IMR-90 (cell line): ENCODE data around the gene CARM1. TPM values are rescaled to one million over a fixed set of nuclear protein-coding genes. Genes with fewer than 3 reads are reported as not detected.

Source experiments
- ATAC-seq: fragments of 200-7000 bp; cut with Tn5 transposase; 2 replicates; pipeline ENCODE4 v1.9.1; 2020; ENCODE audit warnings: low read depth, mild to moderate bottlenecking, moderate library complexity
- BruUV-seq: library from RNA; stranded (reverse); fragments of 400-500 nt; replicated peaks from 2 replicates; lab custom pipeline; 2021; lab: Mats Ljungman, UMichigan
- CTCF ChIA-PET: fragments of 300-600 bp; formaldehyde crosslinking; extraction: SDS; loops from one replicate; lab custom pipeline; 2021; ENCODE audit warnings: antibody characterized with exemption; lab: Yijun Ruan, JAX
- POLR2A ChIA-PET: fragments of 300-600 bp; sonication (Branson Sonifier 250); formaldehyde crosslinking; loops from one replicate; lab custom pipeline; 2022; ENCODE audit warnings: antibody characterized with exemption; ENCODE audit not compliant: unreplicated experiment; lab: Charles Lee
- DNase-seq: peaks from one replicate; pipeline ENCODE4 v3.0.0; 2013
- H2AFZ ChIP-seq: replicated peaks from 2 replicates; pipeline ENCODE3; 2013; ENCODE audit warnings: low read length, mild to moderate bottlenecking; ENCODE audit not compliant: poor library complexity
- H2AK5ac ChIP-seq: 2 replicates; pipeline ENCODE4 v1.6.1; 2013; ENCODE audit warnings: low read depth, low read length, inconsistent platforms
- H2AK9ac ChIP-seq: replicated peaks from 2 replicates; pipeline ENCODE3; 2013; ENCODE audit warnings: mild to moderate bottlenecking, low read depth, low read length, moderate library complexity; ENCODE audit not compliant: poor library complexity
- H2BK120ac ChIP-seq: 2 replicates; pipeline ENCODE4 v1.6.1; 2013; ENCODE audit warnings: low read depth, low read length, inconsistent platforms
- H2BK15ac ChIP-seq: 3 replicates; pipeline ENCODE4 v1.6.1; 2013; ENCODE audit warnings: low read depth, low read length, inconsistent platforms
- H2BK20ac ChIP-seq: 2 replicates; pipeline ENCODE4 v1.6.1; 2013; ENCODE audit warnings: low read depth, mild to moderate bottlenecking, inconsistent platforms, low read length, moderate library complexity
- H2BK5ac ChIP-seq: 2 replicates; pipeline ENCODE4 v1.6.1; 2013; ENCODE audit warnings: mild to moderate bottlenecking, low read depth, low read length, inconsistent platforms; ENCODE audit not compliant: poor library complexity, severe bottlenecking
- H3K14ac ChIP-seq: replicated peaks from 2 replicates; pipeline ENCODE4 v1.6.1; 2013; ENCODE audit warnings: low read depth, low read length, inconsistent platforms
- H3K18ac ChIP-seq: 2 replicates; pipeline ENCODE4 v1.6.1; 2013; ENCODE audit warnings: low read depth, low read length, control low read depth
- H3K23ac ChIP-seq: 2 replicates; pipeline ENCODE4 v1.6.1; 2013; ENCODE audit warnings: low read depth, low read length, inconsistent platforms
- H3K27ac ChIP-seq: 2 replicates; pipeline ENCODE4 v1.5.1; 2013; ENCODE audit warnings: mild to moderate bottlenecking, control low read depth, low read length; ENCODE audit not compliant: insufficient read depth
- H3K27me3 ChIP-seq: 2 replicates; pipeline ENCODE4 v1.6.1; 2013; ENCODE audit warnings: low read length; ENCODE audit not compliant: control insufficient read depth, insufficient read depth
- H3K36me3 ChIP-seq: 2 replicates; pipeline ENCODE4 v1.6.1; 2013; ENCODE audit warnings: low read length, mixed read lengths; ENCODE audit not compliant: control insufficient read depth, insufficient read depth
- H3K4ac ChIP-seq: 2 replicates; pipeline ENCODE4 v1.6.1; 2013; ENCODE audit warnings: low read depth, low read length, inconsistent platforms
- H3K4me1 ChIP-seq: 2 replicates; pipeline ENCODE4 v1.6.1; 2013; ENCODE audit warnings: low read length, mixed read lengths; ENCODE audit not compliant: control insufficient read depth, insufficient read depth
- H3K4me2 ChIP-seq: 2 replicates; pipeline ENCODE4 v1.6.1; 2013; ENCODE audit warnings: low read depth, mild to moderate bottlenecking, control low read depth, low read length, moderate library complexity
- H3K4me3 ChIP-seq: 2 replicates; pipeline ENCODE4 v1.5.1; 2013; ENCODE audit warnings: low read depth, mild to moderate bottlenecking, control low read depth, low read length, moderate library complexity; ENCODE audit not compliant: insufficient read depth
- H3K56ac ChIP-seq: 2 replicates; pipeline ENCODE4 v1.6.1; 2013; ENCODE audit warnings: low read length, inconsistent platforms; ENCODE audit not compliant: insufficient read depth; ENCODE audit errors: extremely low read depth
- H3K79me1 ChIP-seq, 2 experiments: 2 replicates each; pipeline ENCODE4 v1.6.1; 2013; ENCODE audit warnings: low read length in 2 of 2, inconsistent platforms in 1 of 2, low read depth in 1 of 2
- H3K9ac ChIP-seq: 2 replicates; pipeline ENCODE4 v1.6.1; 2013; ENCODE audit warnings: low read depth, low read length, control low read depth
- H3K9me1 ChIP-seq: 2 replicates; pipeline ENCODE4 v1.6.1; 2013; ENCODE audit warnings: low read length, inconsistent platforms; ENCODE audit not compliant: insufficient read depth
- H3K9me3 ChIP-seq: 2 replicates; pipeline ENCODE4 v1.6.1; 2013; ENCODE audit warnings: low read length; ENCODE audit not compliant: control insufficient read depth, insufficient read depth
- H4K20me1 ChIP-seq: 2 replicates; pipeline ENCODE4 v1.6.1; 2013; ENCODE audit warnings: low read length, inconsistent platforms; ENCODE audit not compliant: insufficient read depth
- H4K5ac ChIP-seq: 2 replicates; pipeline ENCODE4 v1.6.1; 2013; ENCODE audit warnings: mild to moderate bottlenecking, low read depth, low read length, control low read depth
- H4K8ac ChIP-seq, 2 experiments: 2 replicates each; pipeline ENCODE4 v1.6.1; 2013; ENCODE audit warnings: low read depth in 2 of 2, low read length in 2 of 2, control low read depth in 1 of 2, inconsistent platforms in 1 of 2
- H4K91ac ChIP-seq: 2 replicates; pipeline ENCODE4 v1.6.1; 2013; ENCODE audit warnings: low read depth, low read length, inconsistent platforms; ENCODE audit not compliant: insufficient read depth
- BHLHE40 ChIP-seq: fragments of 150-350 bp; IDR thresholded peaks from 2 replicates; pipeline ENCODE4 v1.6.1; 2016; ENCODE audit warnings: mild to moderate bottlenecking, low read depth, low read length
- CHD1 ChIP-seq: IDR thresholded peaks from 2 replicates; pipeline ENCODE4 v1.6.1; 2012; ENCODE audit warnings: low read depth, low read length, improper control_type of control experiment
- MAZ ChIP-seq: IDR thresholded peaks from 2 replicates; pipeline ENCODE4 v1.6.1; 2012; ENCODE audit warnings: low read depth, mild to moderate bottlenecking, low read length, improper control_type of control experiment, moderate library complexity, borderline replicate concordance
- MXI1 ChIP-seq: IDR thresholded peaks from 2 replicates; pipeline ENCODE4 v1.6.1; 2012; ENCODE audit warnings: low read depth, mild to moderate bottlenecking, low read length, moderate library complexity, borderline replicate concordance
- POLR2A ChIP-seq: IDR thresholded peaks from 2 replicates; pipeline ENCODE4 v1.6.1; 2012; ENCODE audit warnings: mild to moderate bottlenecking, low read depth, low read length
- RAD21 ChIP-seq: IDR thresholded peaks from 2 replicates; pipeline ENCODE4 v1.6.1; 2012; ENCODE audit warnings: low read length, improper control_type of control experiment
- RFX5 ChIP-seq: IDR thresholded peaks from 2 replicates; pipeline ENCODE4 v1.8.0; 2012; ENCODE audit warnings: low read depth, mild to moderate bottlenecking, low read length, moderate library complexity
- SMC3 ChIP-seq: fragments of 150-350 bp; IDR thresholded peaks from 2 replicates; pipeline ENCODE4 v1.6.1; 2016; ENCODE audit warnings: low read depth, mild to moderate bottlenecking, antibody characterized with exemption, low read length, moderate library complexity
- WGBS, 2 experiments: methylation state at CpG; one replicate each; pipeline versions ENCODE4 v1.1.5 to v1.1.7; 2013; ENCODE audit warnings: missing lambda C conversion rate in 2 of 2; ENCODE audit not compliant: insufficient read length in 1 of 2; ENCODE audit errors: extremely low coverage in 2 of 2; 5-methylcytosine and 5-hydroxymethylcytosine counted together
- dilution Hi-C: fragments of 300-500 bp; cut with HindIII; formaldehyde crosslinking; loops from one replicate; pipeline ENCODE4 v1.14.3; 2018; ENCODE audit warnings: low sequenced_read_pairs; ENCODE audit not compliant: unreplicated experiment
- in situ Hi-C: fragments of 300-500 bp; cut with MboI; formaldehyde crosslinking; loops from 3 replicates; pipeline ENCODE4 v1.14.3; 2019; ENCODE audit warnings: low sequenced_read_pairs, inconsistent platforms, mixed read lengths
- intact Hi-C: fragments of 100-400 bp; cut with micrococcal nuclease; formaldehyde crosslinking; loops from 2 replicates; pipeline ENCODE4 v1.10.0; 2022
- polyA plus RNA-seq, 3 experiments: library from polyadenylated mRNA; depleted of rRNA; stranded (reverse); fragments of >200 nt; gene quantifications; 2 replicates each; pipeline ENCODE4 v1.2.3, GENCODE V29; 2012; ENCODE audit warnings: low replicate concordance in 1 of 3
- total RNA-seq: library from RNA; depleted of rRNA; stranded (reverse); fragments of >200 nt; gene quantifications from 2 replicates; pipeline ENCODE4 v1.2.3, GENCODE V29; 2012
- TF ChIP-seq, protein P1 (sequence below): fragments of 150-350 bp; IDR thresholded peaks from 2 replicates; pipeline ENCODE4 v1.6.1; 2017; ENCODE audit warnings: mild to moderate bottlenecking, antibody characterized with exemption, low read length, low read depth
- TF ChIP-seq, protein P2 (sequence below): conservative IDR thresholded peaks from 2 replicates; pipeline ENCODE4 v1.5.1; 2012; ENCODE audit warnings: mild to moderate bottlenecking, low read depth, low read length, improper control_type of control experiment

Gene CARM1
- total and polyA plus RNA-seq, 2 of the 4 experiments (the other 2 are of a cell fraction) = 20.3 to 67.1 TPM

DNA sequence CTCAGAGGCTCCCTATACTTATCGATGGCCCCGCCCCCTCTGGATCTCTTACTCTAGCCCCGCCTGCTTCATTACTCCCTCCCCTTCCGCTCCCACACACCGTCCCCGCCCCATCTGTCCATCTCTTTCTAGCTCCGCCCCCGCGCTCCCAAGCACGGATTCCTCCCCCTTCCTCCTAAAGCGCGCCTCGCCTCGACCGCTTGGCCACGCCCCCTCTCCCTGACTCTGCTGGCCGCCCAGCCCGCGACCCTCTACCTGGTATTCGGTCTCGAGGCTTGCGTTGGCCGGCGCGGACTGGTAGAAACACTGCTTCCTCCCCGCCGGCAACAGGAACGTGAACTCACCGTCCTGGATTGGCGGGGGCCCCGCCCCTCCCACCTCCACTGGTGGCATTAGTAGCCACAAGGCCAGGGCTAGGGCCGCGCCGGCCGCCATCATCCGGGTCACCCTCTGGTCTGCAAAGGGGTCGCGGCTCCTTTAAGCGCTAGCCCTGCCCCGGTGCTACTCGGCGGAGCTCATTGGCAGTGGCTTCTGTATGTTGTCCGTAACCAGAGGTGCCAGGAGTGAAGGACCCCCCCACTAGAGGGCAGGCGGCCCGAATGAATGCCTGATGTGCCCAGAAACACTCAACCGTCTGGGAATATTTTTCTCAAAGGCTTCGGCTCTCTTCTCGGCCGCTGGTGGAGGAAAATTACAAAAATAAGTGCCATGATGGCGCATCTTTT lies 35.4 kb upstream of the CARM1 start, which contains the start of gene TMED1:
Gene TMED1, minus strand, starts transcription at position 459 of the 725 bp plus-strand sequence. Its CDS starts 21 bp downstream, at position 438.
- Histone ChIP-seq H3K14ac (peak within 1 kb of the TSS; percentile 88), H3K18ac (peak within 1 kb of the TSS; percentile 87), H3K9me3 (peaks cover 5% of the 10 kb centered on the region), H3K9me1 (peaks cover 7% of the 10 kb centered on the region; the same call in 1 of the 2 replicates), H2AK5ac (peak within 1 kb of the TSS; percentile 97), H2BK5ac (peak within 1 kb of the TSS; percentile 97), H3K36me3 (peaks cover 27% of the 10 kb centered on the region), H2BK15ac (peak within 1 kb of the TSS; percentile 84; the same call in 2 of the 3 replicates), H3K9ac (peak within 1 kb of the TSS; percentile 86), H3K23ac (peak within 1 kb of the TSS; percentile 63), H3K79me1 (peaks cover 11 to 17% of the 10 kb centered on the region in 2 experiments; a peak in 3 of 4 replicates), H3K4ac (peak within 1 kb of the TSS; percentile 81), H4K8ac (peak within 1 kb of the TSS; percentile 99 to 100), H3K56ac (peak within 1 kb of the TSS; percentile 96), H3K4me2 (peak within 1 kb of the TSS; percentile 75), H4K5ac (peak within 1 kb of the TSS; percentile 96), H4K91ac (peak within 1 kb of the TSS; percentile 91), H3K4me1 (peaks cover 9% of the 10 kb centered on the region), H2AK9ac (peak within 1 kb of the TSS; percentile 97), H3K27me3 (no peaks in the 10 kb centered on the region), H2BK20ac (0 out of 2 replicates have a peak within 1 kb of the TSS, but pooled peaks have one; percentile 18), H3K4me3 (peak within 1 kb of the TSS; percentile 64), H2BK120ac (peak within 1 kb of the TSS; percentile 78), H3K27ac (peak within 1 kb of the TSS; percentile 96), H2AFZ (peak within 1 kb of the TSS; percentile 98), H4K20me1 (no peaks in the 10 kb centered on the region; the same call in 1 of the 2 replicates)
- ChIA-PET CTCF (interaction anchor here (0.7 to 1.7 kb wide), 5 partner anchors 23 to 119 kb away, joined by 3 to 7 read pairs (median 6); partner anchors contain the start of gene DNM2), POLR2A (interaction anchor here (0.5 to 1.0 kb wide), 6 partner anchors 17 to 30 kb away, joined by 3 to 14 read pairs (median 6); no protein-coding TSS in a partner anchor)
- no TSS peak for BruUV-seq
- ATAC-seq (peak; percentile 93), DNase-seq (peak; percentile 98)
- dilution Hi-C loops = no loop called here
- TF ChIP-seq CHD1 (no peak), RFX5 (no peak), BHLHE40 (no peak), MAZ (peak; percentile 76; the same call in 1 of the 2 replicates), POLR2A (peak; percentile 74), RAD21 (peak; percentile 29; the same call in 1 of the 2 replicates), MXI1 (0 out of 2 replicates have a peak, but pooled peaks have one; percentile 14), SMC3 (peak; percentile 24; the same call in 1 of the 2 replicates)
- TF ChIP-seq, protein P1, sequence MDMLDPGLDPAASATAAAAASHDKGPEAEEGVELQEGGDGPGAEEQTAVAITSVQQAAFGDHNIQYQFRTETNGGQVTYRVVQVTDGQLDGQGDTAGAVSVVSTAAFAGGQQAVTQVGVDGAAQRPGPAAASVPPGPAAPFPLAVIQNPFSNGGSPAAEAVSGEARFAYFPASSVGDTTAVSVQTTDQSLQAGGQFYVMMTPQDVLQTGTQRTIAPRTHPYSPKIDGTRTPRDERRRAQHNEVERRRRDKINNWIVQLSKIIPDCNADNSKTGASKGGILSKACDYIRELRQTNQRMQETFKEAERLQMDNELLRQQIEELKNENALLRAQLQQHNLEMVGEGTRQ = no peak
- TF ChIP-seq, protein P2, sequence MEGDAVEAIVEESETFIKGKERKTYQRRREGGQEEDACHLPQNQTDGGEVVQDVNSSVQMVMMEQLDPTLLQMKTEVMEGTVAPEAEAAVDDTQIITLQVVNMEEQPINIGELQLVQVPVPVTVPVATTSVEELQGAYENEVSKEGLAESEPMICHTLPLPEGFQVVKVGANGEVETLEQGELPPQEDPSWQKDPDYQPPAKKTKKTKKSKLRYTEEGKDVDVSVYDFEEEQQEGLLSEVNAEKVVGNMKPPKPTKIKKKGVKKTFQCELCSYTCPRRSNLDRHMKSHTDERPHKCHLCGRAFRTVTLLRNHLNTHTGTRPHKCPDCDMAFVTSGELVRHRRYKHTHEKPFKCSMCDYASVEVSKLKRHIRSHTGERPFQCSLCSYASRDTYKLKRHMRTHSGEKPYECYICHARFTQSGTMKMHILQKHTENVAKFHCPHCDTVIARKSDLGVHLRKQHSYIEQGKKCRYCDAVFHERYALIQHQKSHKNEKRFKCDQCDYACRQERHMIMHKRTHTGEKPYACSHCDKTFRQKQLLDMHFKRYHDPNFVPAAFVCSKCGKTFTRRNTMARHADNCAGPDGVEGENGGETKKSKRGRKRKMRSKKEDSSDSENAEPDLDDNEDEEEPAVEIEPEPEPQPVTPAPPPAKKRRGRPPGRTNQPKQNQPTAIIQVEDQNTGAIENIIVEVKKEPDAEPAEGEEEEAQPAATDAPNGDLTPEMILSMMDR = peak; percentile 41
- in situ Hi-C loops = no loop called here
- intact Hi-C loops = loop anchor here (1.0 kb wide), 2 partner anchors 28 to 119 kb away; no protein-coding TSS in a partner anchor
- 1% methylated on average over 32 of the region's 50 CpGs; no CpG with 5 or more reads in 1 of the 2 experiments for WGBS, 2 experiments
